GM20000 (cell line): Measurements from ENCODE around the gene PEX26.

Experiments
- DNase-seq: peaks from one replicate; pipeline ENCODE4 v3.0.0; 2012; ENCODE audit warnings: low spot score
- CTCF ChIP-seq: IDR thresholded peaks from 2 replicates; pipeline ENCODE4 v1.5.1; 2012; ENCODE audit warnings: mild to moderate bottlenecking, control low read depth; ENCODE audit errors: extremely low read depth, missing control alignments

Gene PEX26

GRCh38 chr22:18109410-18110193 is 31.8 kb downstream of the PEX26 start:
- no peak for TF ChIP-seq CTCF
- no peak for DNase-seq

GRCh38 chr22:18110194-18110953 is 32.6 kb downstream of the PEX26 start, which contains the start of gene TUBA8:
Gene TUBA8 (plus strand): TSS chr22:18110809. CDS start chr22:18110866, 57 bp downstream.
- TF ChIP-seq CTCF = no peak
- DNase-seq = peak; percentile 66

- no peak for DNase-seq
- no peak for TF ChIP-seq CTCF
Measured at GRCh38 chr22:18110954-18111758, 33.4 kb downstream of the PEX26 start.

GRCh38 chr22:18111759-18112330 is 34.1 kb downstream of the PEX26 start:
- no peak for TF ChIP-seq CTCF
- no peak for DNase-seq

GRCh38 chr22:18112440-18112839 is 34.6 kb downstream of the PEX26 start:
- TF ChIP-seq CTCF = no peak
- DNase-seq = no peak

GRCh38 chr22:18113680-18114394 is 36.0 kb downstream of the PEX26 start:
- no peak for TF ChIP-seq CTCF
- DNase-seq = no peak
